ENCODE results near the gene CADM1. TPM values are rescaled to one million over a fixed set of nuclear protein-coding genes. Genes with fewer than 3 reads are reported as not detected.

The CADM1 gene
- total RNA-seq, 1 donor from 2014 or later, result 150 TPM

GRCh38 chr11:115226556-115226955 lies 277.7 kb downstream of the CADM1 start:
- no peak overlapping the region for H3K27ac Mint-ChIP-seq
- H3K4me3 Mint-ChIP-seq, result no peak overlapping the region
- no peak for TF ChIP-seq CTCF (conservative IDR thresholded peaks at IDR 0.05)
- no peaks in the 10 kb centered on the region for H3K27me3 Mint-ChIP-seq
- DNase-seq (ENCODE audit: extremely low spot score, unreplicated experiment), result no peak
- H3K9me3 Mint-ChIP-seq, result no peaks in the 10 kb centered on the region
- H3K36me3 Mint-ChIP-seq, result peaks cover 60% of the 10 kb centered on the region
- H3K4me1 Mint-ChIP-seq (ENCODE audit: unreplicated experiment), result peaks cover 9% of the 10 kb centered on the region

- DNase-seq (ENCODE audit: extremely low spot score, unreplicated experiment), result no peak
- Mint-ChIP-seq H3K36me3 (peaks cover 48% of the 10 kb centered on the region), H3K27me3 (no peaks in the 10 kb centered on the region), H3K9me3 (no peaks in the 10 kb centered on the region), H3K4me1 (ENCODE audit: unreplicated experiment) (peaks cover 9% of the 10 kb centered on the region), H3K4me3 (no peak overlapping the region), H3K27ac (no peak overlapping the region)
- no peak for TF ChIP-seq CTCF (conservative IDR thresholded peaks at IDR 0.05)
These were observed 279.7 kb downstream of the CADM1 start for GRCh38 chr11:115224551-115224950.

GRCh38 chr11:115222863-115223530 lies 281.2 kb downstream of the CADM1 start:
- Mint-ChIP-seq H3K9me3 (no peaks in the 10 kb centered on the region), H3K4me1 (ENCODE audit: unreplicated experiment) (peaks cover 9% of the 10 kb centered on the region)

GRCh38 chr11:115222218-115222862 lies 281.9 kb downstream of the CADM1 start:
- Mint-ChIP-seq H3K4me1 (ENCODE audit: unreplicated experiment) (peaks cover 9% of the 10 kb centered on the region), H3K27me3 (no peaks in the 10 kb centered on the region), H3K36me3 (peaks cover 31% of the 10 kb centered on the region), H3K9me3 (no peaks in the 10 kb centered on the region), H3K27ac (no peak overlapping the region), H3K4me3 (no peak overlapping the region)
- no peak for DNase-seq (ENCODE audit: extremely low spot score, unreplicated experiment)
- no peak for TF ChIP-seq CTCF (conservative IDR thresholded peaks at IDR 0.05)

More at GRCh38 chr11:115222863-115223530, 281.2 kb downstream of the CADM1 start:
- Mint-ChIP-seq H3K27me3 (no peaks in the 10 kb centered on the region), H3K36me3 (peaks cover 36% of the 10 kb centered on the region), H3K4me3 (no peak overlapping the region), H3K27ac (no peak overlapping the region)
- TF ChIP-seq CTCF (conservative IDR thresholded peaks at IDR 0.05), result no peak
- no peak for DNase-seq (ENCODE audit: extremely low spot score, unreplicated experiment)

GRCh38 chr11:115221461-115222069 lies 282.6 kb downstream of the CADM1 start:
- Mint-ChIP-seq H3K27ac (no peak overlapping the region), H3K4me3 (no peak overlapping the region)

More at GRCh38 chr11:115221461-115222069, 282.6 kb downstream of the CADM1 start:
- no peaks in the 10 kb centered on the region for H3K9me3 Mint-ChIP-seq
- no peaks in the 10 kb centered on the region for H3K27me3 Mint-ChIP-seq
- TF ChIP-seq CTCF (conservative IDR thresholded peaks at IDR 0.05), result no peak
- DNase-seq (ENCODE audit: extremely low spot score, unreplicated experiment), result no peak
- H3K4me1 Mint-ChIP-seq (ENCODE audit: unreplicated experiment), result peaks cover 7% of the 10 kb centered on the region
- peaks cover 32% of the 10 kb centered on the region for H3K36me3 Mint-ChIP-seq
